Stimulated activated CD8-positive, alpha-beta memory T cell treated with anti-CD3 and anti-CD28 coated beads, Interleukin-7, amount 100 ng/mL, for 24 hours (primary cell): ENCODE results near the gene WDR86.

Experiments
- DNase-seq: peaks from one replicate; pipeline ENCODE4 v3.0.0-alpha.2; 2020; ENCODE audit warnings: low read depth

WDR86 gene

DNA sequence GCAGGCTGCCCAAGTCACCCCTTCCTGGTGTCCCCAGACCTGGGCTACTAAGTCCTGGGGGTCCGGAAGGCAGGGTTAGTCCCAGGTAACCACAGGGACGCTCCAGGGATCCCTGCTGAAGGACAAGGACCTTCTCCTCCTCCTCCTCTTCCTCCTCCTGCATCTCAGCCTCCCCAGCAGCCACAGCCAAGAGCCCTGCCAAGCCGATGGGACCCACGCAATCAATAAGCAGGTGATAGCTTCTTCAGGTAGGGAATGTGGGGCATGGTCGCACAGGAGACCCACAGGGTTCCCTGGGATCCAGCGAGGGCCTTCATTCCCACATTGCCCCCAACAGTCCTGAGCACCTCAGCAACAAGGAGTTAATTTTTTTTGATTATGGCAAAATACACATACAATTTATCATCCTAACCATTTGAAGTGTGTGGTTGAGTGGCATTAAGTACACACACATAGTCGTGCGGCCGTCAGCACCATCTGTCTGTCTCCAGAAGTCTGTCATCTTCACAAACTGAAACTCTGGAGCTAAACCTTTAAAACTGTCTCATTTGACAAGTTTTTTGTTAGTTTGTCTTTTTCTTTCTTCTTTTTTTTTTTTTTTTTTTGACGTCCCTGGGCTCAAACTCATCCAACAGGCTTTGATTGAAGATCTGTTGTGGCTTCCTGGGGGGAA, 18.0 kb upstream of the WDR86 start:
- no peak for DNase-seq

DNA sequence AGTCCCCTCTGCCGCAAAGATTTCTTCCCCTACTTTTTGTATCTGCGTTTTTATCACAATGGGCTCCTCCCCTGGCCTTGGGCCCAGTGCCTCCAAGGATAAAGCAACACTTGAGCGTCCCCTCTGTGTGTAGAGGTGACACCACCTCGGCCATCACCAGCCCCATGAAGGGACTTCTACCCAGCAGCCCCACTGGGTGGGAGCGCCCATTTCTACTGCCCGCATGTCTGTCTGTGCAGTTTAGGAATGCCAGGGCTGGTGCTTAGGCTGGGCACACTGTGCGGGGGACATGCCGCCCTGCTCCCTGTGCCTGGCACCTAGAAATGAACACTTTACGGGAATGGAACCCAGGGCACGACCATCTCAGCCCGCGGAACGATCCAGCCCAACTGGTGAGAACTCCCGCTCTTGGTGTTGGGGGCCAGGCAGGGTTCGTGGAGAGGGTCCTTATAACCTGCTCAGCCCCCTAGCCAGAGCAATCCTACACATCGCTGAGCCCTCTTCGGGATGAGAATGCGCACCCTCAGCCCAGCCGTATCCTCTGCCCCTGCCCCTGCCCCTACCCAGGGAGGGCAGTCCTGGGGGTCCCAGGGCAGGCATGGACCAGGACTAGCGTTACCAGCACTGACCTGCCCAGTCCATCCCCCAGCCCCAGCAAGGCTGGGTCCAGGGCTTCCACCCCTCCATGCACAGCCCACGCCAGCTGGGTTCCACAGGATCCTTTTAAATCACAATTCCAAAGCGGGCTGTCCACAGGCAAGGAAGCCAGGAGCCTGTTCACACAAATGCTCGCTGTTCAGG, 17.3 kb upstream of the WDR86 start:
- no peak for DNase-seq

- no peak for DNase-seq
Observed at GRCh38 chr7:151426441-151426903, 16.6 kb upstream of the WDR86 start.

GRCh38 chr7:151425670-151426440, 16.0 kb upstream of the WDR86 start:
- no peak for DNase-seq

DNA sequence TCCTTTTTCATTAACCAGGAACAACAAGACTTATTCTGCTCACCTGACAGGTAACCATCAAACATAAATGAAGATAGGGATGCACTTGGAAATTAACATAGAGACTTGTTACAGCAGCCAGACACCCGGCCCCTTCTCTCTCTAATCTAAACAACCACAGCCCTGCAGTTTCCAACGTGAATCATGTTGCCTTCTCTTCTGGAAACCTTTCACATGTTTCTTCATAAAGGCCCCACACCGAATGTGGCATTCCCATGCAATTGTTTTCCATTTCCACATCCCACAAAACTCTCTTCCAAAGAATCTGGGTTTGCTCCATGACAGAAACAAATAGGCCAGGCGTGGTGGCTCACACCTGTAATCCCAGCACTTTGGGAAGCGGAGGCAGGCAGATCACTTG, 15.0 kb upstream of the WDR86 start:
- DNase-seq: no peak

DNA sequence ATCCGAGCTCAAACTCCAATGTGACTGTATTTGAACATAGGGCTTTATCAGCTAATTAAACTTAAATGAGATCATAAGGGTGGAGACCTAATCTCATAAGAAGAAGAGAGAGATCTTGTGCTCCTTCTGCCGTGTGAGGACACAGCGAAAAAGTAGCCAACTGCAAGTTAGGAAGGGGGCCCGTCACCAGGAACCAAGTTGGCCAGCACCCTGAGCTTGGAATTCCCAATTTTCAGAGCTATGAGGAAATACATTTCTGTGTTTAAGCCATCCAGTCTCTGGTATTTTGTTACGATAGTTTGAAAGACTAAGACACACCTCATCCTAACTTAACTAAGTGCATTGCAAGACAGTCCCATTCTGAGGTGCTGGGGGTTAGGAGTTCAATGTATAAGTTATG, 14.1 kb upstream of the WDR86 start:
- no peak for DNase-seq

DNA sequence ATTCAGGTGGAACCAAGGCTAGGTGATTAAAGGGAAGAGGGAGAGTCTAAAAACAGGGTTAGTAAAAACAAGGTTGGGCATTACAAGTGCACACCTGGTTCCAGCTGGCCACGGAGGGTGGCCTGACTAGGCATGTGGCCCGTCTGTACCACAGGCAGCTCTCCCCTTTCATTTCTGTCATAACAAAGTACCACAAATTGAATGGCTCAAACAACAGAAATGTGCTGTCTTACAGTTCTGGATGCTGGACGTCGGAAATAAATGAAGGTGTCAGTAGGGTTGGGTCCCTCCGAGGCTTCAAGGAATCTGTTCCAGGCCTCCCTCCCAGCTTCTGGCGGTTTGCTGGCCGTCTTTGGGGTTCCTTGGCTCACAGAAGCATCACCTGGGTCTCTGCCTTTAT, 13.4 kb upstream of the WDR86 start:
- DNase-seq: no peak

GRCh38 chr7:151422212-151422611, 12.4 kb upstream of the WDR86 start:
- no peak for DNase-seq

GRCh38 chr7:151420144-151420543, 10.3 kb upstream of the WDR86 start:
- DNase-seq: no peak

- DNase-seq: no peak
Observed at GRCh38 chr7:151416941-151417315, 7.1 kb upstream of the WDR86 start.

- no peak for DNase-seq
Observed at GRCh38 chr7:151416112-151416940, 6.5 kb upstream of the WDR86 start.

DNA sequence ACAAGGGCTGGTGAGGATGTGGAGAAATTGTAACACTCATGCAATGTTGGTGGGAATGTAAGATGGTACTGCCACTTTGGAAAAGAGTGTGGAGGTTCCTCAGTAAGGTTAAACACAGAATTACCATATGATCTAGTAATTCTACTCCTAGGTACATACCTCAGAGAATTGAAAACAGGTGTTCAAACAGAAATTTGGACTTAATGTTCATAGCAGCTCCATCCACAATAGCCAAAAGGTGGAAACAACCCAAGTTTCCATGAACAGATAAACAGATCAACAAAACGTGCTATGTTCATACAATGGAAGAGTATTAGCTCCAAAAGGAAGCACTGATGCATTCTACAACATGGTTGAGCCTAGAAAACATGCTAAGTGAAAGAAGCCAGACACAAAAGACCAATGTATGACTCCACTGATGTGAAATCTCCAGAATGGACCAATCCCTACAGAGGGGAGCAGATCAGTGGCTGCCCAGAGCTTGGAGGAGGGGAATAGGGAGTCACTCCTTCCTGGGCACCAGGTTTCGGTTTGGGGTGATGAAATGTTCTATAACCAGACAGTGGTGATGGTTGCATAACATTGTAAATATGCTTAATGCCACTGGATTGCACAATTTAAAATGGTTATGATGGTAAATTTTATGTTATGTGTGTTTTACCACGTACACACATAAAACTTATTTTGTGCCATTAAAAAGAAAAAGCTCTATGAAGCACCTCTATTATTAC, 5.7 kb upstream of the WDR86 start:
- DNase-seq: no peak

- no peak for DNase-seq
Observed at GRCh38 chr7:151413241-151413640, 3.4 kb upstream of the WDR86 start.

DNA sequence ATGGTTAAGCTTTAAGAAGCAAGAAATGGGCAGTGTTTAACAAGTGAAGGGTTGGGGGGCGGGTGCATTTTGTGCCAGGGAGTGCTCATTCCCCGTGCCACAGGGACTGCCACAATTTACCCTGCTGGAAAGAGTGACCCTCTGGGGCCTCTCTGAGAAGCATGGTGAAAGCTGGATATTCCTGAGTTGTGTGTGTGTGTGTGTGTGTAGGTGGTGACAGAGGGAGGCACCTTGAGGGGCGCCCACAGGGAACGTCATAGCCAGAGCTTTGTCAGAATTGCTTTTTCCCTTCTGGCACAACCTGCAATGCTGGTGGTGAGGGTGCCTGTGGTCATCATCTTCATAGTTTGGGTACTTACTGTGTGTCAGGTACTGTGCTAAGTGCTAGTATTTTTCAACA, 2.5 kb upstream of the WDR86 start:
- no peak for DNase-seq

DNA sequence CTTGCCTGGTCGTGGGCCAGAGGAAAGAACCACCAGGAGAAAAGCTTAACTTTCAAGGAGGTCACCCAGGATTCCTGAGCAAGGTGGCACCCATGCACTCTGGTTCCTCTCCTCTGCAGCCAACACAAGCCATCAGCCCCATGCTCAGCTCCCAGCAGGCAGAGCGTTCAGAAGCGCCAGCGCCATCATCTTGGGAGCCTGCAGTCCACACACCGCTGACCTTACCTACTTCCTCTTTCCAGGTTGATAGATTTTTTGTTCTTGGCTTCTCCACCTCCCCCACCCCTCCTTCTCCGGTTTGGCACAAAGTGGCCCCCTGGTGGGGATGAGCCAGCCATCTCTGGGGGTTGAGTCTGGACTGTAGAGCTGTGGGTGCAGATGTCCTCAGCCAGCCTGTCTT, 1.7 kb upstream of the WDR86 start:
- DNase-seq: no peak

DNA sequence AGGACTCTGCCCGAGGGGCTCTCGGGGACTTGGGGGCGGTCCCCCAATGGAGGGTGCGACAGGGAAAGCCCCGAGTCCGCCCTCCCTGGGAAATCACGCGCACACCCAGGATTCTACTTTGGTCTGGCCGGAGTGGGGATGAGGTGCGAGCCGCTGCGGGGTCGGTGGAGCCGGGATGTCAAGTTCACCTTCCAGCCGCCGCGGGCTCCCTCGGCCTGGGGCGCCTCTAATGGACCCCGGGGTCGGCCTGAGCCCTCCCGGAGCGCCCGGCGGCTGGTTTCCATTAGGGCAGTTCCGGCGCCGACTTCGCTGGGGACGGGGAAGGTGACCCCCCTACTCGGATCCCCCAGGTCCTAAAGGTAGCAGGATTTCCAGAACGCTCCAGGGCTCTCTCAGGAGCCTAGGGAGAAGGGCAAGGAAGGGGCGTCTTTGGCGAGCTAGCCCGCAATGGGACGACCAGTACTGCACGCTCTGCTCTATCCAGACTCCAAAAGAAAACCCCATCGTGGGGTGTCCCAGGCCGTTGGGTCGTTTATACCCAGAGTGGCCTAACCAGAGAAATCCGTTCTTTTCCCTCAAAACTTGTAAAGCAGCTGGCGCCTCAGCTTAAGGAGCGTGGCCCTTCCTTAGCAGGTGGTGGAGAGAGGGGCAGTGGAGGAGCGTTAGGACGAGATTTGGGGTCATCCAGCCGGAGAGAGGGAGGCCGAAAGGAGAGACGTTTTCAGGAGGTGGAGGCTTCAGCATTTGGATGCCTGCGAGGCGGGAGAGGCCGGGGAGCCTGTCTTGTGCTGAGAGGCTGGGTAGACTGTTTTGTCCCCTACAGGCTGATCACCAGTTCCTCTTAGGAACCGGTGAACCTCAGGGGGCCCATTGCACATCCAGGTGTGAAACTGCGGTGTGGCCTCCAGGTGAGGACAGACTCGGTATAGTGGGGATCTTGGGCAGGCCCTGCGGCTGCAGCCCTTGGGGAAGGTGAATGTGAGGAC, 860 bp upstream of the WDR86 start:
- DNase-seq: no peak

GRCh38 chr7:151408839-151409666, 785 bp downstream of the WDR86 start:
- no peak for DNase-seq

- no peak for DNase-seq
Observed at GRCh38 chr7:151408498-151408838, 1.4 kb downstream of the WDR86 start.

- DNase-seq: no peak
Observed at GRCh38 chr7:151406886-151407583, 2.8 kb downstream of the WDR86 start.
